ENCODE data around the gene YES1.

YES1 gene

DNA sequence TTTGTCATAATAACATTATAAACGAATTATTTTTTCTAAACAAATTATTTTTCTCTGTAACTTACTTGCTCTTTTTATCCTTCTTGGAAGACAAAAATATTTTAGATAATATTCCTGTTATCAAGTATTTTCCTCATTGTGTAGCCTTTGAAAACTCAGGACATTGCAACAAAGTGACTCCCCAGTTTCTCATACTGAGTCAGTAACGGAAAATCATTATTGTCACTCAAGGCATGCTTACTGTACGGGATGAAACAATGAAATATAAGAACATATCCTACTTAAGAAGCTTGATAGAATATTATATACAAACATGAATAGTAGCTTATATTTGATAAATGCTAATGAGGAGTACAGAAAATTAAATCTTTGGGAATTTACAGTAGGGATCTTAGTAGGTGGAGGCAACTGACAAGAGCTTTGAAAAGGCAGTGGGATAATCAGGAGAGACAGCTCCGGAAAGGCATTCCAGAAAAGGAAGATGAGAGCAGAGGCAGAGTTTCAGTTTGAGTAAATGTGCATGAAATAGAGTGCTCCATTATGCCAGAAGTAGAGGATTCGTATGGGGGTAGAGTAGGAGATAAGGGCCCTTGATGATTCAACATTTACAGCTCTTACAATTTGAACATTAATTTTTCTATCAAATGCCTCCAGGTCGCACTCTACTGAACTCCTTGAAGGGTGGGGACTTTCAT is 14.0 kb upstream of the YES1 start:
- in situ Hi-C loops (cut with HindIII; ENCODE audit: low sequenced_read_pairs) = no loop called here
- TF ChIP-seq, protein P1, sequence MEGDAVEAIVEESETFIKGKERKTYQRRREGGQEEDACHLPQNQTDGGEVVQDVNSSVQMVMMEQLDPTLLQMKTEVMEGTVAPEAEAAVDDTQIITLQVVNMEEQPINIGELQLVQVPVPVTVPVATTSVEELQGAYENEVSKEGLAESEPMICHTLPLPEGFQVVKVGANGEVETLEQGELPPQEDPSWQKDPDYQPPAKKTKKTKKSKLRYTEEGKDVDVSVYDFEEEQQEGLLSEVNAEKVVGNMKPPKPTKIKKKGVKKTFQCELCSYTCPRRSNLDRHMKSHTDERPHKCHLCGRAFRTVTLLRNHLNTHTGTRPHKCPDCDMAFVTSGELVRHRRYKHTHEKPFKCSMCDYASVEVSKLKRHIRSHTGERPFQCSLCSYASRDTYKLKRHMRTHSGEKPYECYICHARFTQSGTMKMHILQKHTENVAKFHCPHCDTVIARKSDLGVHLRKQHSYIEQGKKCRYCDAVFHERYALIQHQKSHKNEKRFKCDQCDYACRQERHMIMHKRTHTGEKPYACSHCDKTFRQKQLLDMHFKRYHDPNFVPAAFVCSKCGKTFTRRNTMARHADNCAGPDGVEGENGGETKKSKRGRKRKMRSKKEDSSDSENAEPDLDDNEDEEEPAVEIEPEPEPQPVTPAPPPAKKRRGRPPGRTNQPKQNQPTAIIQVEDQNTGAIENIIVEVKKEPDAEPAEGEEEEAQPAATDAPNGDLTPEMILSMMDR (IDR thresholded peaks at IDR 0.05; ENCODE audit: low read depth, low read length) = no peak
- H3K4me3 ChIP-seq (ENCODE audit: low read depth, low read length) = no peak overlapping the region
- DNase-seq (ENCODE audit: low read depth, low spot score) = no peak

- in situ Hi-C loops (cut with HindIII; ENCODE audit: low sequenced_read_pairs) = no loop called here
- no peak overlapping the region for H3K4me3 ChIP-seq (ENCODE audit: low read depth, low read length)
- TF ChIP-seq, protein P1 (IDR thresholded peaks at IDR 0.05; ENCODE audit: low read depth, low read length) = no peak
- no peak for DNase-seq (ENCODE audit: low read depth, low spot score)
These were observed 12.1 kb upstream of the YES1 start for GRCh38 chr18:824179-824578.

DNA sequence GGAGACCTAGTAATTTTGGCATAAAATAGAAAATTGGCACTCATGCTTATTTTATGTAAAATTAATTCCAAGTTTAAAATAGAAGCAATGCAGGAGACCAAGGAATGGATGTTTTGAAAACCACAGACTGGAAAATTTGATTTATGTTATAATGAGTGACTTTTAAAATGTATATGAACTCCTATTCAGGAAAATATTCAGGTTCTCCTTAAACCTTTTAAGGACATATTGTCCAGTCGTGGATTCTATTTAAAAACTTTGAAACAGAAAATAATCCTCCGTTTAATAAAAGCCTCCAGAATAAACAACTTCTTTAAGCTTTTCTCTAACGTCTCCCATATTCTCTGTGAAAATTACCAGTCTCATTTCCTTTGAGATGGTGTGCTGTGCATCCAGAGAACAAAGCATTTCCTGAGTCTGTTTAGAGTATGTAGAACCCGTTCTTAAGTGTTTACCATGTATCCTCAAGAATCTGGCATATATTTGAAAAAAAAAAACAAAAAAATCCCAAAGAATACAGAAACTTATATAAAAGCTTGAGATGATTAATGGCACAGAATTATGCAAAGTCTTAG is 8.6 kb upstream of the YES1 start:
- DNase-seq (ENCODE audit: low read depth, low spot score) = no peak
- TF ChIP-seq, protein P1 (IDR thresholded peaks at IDR 0.05; ENCODE audit: low read depth, low read length) = no peak
- in situ Hi-C loops (cut with HindIII; ENCODE audit: low sequenced_read_pairs) = no loop called here
- H3K4me3 ChIP-seq (ENCODE audit: low read depth, low read length) = no peak overlapping the region

DNA sequence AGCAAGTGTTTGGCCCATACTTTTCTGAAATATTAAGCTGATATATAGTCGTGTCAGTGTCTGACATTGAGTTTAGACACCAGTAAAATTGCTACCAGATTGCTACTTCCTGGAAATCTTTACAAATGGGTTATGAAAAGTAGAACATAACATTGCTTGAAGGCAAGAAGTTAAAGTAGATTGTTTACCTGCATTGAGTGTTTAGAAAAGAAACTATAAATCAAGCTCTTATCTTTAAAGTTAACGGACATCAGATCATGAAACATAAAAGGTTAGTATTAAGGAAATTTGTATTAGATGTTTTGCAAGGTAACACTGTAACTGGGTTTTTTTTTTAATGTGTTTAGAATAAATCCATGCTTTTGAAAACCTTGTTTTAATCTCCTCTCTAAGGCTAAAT is 4.8 kb upstream of the YES1 start:
- H3K4me3 ChIP-seq (ENCODE audit: low read depth, low read length) = no peak overlapping the region
- in situ Hi-C loops (cut with HindIII; ENCODE audit: low sequenced_read_pairs) = no loop called here
- no peak for DNase-seq (ENCODE audit: low read depth, low spot score)
- TF ChIP-seq, protein P1 (IDR thresholded peaks at IDR 0.05; ENCODE audit: low read depth, low read length) = no peak

DNA sequence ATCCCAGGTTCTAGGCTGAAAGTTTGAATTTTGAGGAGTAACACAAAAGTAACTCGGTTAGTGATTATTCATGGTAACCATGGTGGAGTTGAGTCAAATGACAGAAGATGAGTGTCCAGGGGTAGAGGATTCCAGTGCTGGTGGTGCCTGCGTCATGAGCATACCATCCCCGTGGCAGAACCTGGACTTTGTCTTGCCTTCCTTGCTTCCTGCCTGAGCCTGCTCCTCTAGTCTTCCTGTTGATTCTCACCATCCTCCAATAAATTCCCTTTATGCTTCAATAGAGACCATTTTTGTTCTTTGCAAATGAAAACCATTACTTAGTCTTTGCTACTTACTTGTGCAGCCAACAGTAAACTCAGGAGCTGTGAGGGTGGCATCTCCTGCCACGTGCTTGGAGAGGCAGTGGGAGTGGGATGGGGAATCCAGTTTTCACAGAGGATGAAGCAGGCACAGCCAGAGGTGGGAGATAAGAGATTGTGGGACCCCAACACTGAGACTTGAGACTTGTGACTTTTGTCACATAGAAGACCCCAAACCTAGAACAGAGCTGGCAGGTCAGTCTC is 4.1 kb upstream of the YES1 start:
- TF ChIP-seq, protein P1 (IDR thresholded peaks at IDR 0.05; ENCODE audit: low read depth, low read length) = no peak
- in situ Hi-C loops (cut with HindIII; ENCODE audit: low sequenced_read_pairs) = no loop called here
- no peak overlapping the region for H3K4me3 ChIP-seq (ENCODE audit: low read depth, low read length)
- DNase-seq (ENCODE audit: low read depth, low spot score) = no peak

DNA sequence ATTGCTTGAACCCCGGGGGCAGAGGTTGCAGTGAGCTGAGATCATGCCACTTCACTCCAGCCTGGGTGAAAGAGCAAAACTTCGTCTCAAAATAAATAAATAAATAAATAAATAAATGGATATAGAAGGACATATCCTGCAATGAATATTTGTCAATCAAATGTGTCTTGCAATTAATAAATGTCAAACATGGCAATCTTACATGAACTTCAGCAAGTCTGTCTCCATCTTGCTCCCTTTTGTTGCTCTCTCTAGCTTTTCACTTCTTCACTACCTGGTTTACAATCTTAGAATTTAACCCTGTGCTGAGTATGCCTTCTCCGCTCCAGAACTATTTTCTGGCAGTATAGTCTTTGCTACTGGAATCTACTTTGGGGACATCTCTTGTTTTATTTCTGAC is 3.3 kb upstream of the YES1 start:
- H3K4me3 ChIP-seq (ENCODE audit: low read depth, low read length) = no peak overlapping the region
- in situ Hi-C loops (cut with HindIII; ENCODE audit: low sequenced_read_pairs) = no loop called here
- no peak for DNase-seq (ENCODE audit: low read depth, low spot score)
- TF ChIP-seq, protein P1 (IDR thresholded peaks at IDR 0.05; ENCODE audit: low read depth, low read length) = no peak

Measured in astrocyte of the spinal cord (primary cell).